ENCODE data around the gene INTS3. TPM values are rescaled to one million over a fixed set of nuclear protein-coding genes. Genes with fewer than 3 reads are reported as not detected.

Gene INTS3
- polyA plus RNA-seq, 1 donor from 2014 or later: 29.9 TPM

DNA sequence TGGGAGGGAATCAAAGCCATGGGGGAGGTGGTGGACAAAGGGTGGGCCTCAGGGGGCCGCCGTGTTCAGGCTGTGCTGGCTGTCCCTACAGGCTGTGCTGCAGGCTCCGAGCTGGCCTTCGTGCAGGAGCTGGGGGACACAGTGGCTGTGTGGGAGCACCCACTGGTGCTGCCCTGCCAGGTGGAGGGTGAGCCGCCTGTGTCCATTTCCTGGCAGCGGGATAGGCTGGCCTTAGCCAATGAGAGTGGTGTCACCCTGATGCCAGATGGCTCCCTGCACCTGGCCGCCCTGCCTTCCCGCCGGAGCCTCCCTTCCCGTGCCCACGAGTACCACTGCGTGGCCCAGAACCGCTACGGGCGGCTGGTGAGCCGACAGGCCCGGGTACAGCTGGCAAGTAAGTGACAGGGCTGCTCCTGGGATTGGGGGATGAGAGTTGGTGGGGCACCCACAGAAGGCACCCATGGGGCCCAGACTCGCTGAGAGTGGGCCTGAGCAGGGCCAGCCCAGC, 67.5 kb downstream of the INTS3 start:
- H3K9me2 ChIP-seq (ENCODE audit: insufficient read depth, low read length): no peaks in the 10 kb centered on the region
- no peaks in the 10 kb centered on the region for H3F3A ChIP-seq (ENCODE audit: insufficient read depth, low read length, poor library complexity, severe bottlenecking)
- H3K27me3 ChIP-seq (ENCODE audit: insufficient read depth, low read depth, low read length): no peaks in the 10 kb centered on the region
- H3K4me3 ChIP-seq (ENCODE audit: low read length): no peak overlapping the region
- no peaks in the 10 kb centered on the region for H3K79me2 ChIP-seq (replicated peaks; ENCODE audit: insufficient read depth, low read length)
- H2AFZ ChIP-seq (ENCODE audit: low read depth, low read length): no peak overlapping the region
- TF ChIP-seq TAF1 (IDR thresholded peaks at IDR 0.05; ENCODE audit: low read depth) (no peak), REST (IDR thresholded peaks at IDR 0.05; ENCODE audit: borderline replicate concordance) (no peak), CTCF (IDR thresholded peaks at IDR 0.05; ENCODE audit: poor library complexity, severe bottlenecking) (no peak), RAD21 (conservative IDR thresholded peaks at IDR 0.05) (no peak), EZH2 (IDR thresholded peaks at IDR 0.05; ENCODE audit: borderline replicate concordance, insufficient read depth, low read length, poor library complexity, severe bottlenecking) (no peak), POLR2AphosphoS5 (IDR thresholded peaks at IDR 0.05) (no peak), EP300 (conservative IDR thresholded peaks at IDR 0.05; ENCODE audit: poor library complexity, severe bottlenecking) (no peak), SMC3 (conservative IDR thresholded peaks at IDR 0.05; ENCODE audit: poor library complexity) (no peak), MXI1 (conservative IDR thresholded peaks at IDR 0.05; ENCODE audit: poor library complexity, severe bottlenecking) (no peak)
- no peak overlapping the region for H3K9ac ChIP-seq (ENCODE audit: low read length)
- H4K20me1 ChIP-seq (ENCODE audit: insufficient read depth): no peaks in the 10 kb centered on the region
- no peak overlapping the region for H3K27ac ChIP-seq (ENCODE audit: low read length)
- H3K9me3 ChIP-seq (ENCODE audit: low read length): no peaks in the 10 kb centered on the region
- no peak overlapping the region for H3K4me2 ChIP-seq (ENCODE audit: low read length)
- H3K36me3 ChIP-seq (ENCODE audit: insufficient read depth, low read length): no peaks in the 10 kb centered on the region

DNA sequence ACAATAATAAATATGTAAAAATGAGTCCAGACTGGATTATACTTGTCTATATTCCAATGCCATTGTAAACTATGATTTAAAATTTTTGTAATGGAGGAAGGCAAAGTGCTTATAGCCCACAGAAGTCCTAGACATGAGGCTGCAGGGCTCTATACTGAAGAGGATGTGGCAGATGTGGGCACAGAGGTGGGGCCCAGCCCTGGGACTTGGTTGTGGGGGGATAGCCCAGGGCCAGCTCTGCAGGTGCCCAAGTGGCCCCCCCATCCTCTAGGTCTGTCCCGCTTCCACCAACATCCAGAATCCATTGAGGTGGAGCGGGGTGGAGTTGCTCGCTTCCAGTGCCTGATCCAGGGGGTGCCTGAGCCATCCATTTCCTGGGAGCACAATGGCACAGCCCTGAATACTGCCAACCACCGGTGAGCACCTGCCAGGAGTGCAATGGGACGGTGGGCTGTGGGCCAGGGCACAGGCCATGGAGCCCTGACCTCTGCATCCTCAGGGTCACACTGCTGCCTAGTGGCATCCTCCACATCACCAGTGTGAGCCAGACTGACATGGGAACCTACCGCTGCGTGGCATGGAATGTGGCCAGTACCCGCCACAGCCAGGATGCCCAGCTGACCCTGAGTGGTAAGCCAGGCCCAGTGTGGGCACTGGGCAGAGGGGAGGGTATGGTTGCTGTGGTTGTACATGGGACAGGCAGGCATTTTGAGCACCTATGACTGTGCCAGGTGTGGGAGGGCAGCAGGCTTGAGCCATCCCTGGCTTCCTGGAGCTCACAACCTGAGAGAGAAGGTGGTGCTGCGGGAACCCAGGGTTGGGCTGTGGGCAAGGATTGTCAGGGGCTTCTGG, 68.3 kb downstream of the INTS3 start:
- no peaks in the 10 kb centered on the region for H3K36me3 ChIP-seq (ENCODE audit: insufficient read depth, low read length)
- H3K79me2 ChIP-seq (replicated peaks; ENCODE audit: insufficient read depth, low read length): no peaks in the 10 kb centered on the region
- H3K27ac ChIP-seq (ENCODE audit: low read length): no peak overlapping the region
- H2AFZ ChIP-seq (ENCODE audit: low read depth, low read length): no peak overlapping the region
- no peak overlapping the region for H3K9ac ChIP-seq (ENCODE audit: low read length)
- H3K9me3 ChIP-seq (ENCODE audit: low read length): no peaks in the 10 kb centered on the region
- TF ChIP-seq EP300 (conservative IDR thresholded peaks at IDR 0.05; ENCODE audit: poor library complexity, severe bottlenecking) (no peak), TAF1 (IDR thresholded peaks at IDR 0.05; ENCODE audit: low read depth) (no peak), EZH2 (IDR thresholded peaks at IDR 0.05; ENCODE audit: borderline replicate concordance, insufficient read depth, low read length, poor library complexity, severe bottlenecking) (no peak), MXI1 (conservative IDR thresholded peaks at IDR 0.05; ENCODE audit: poor library complexity, severe bottlenecking) (no peak), SMC3 (conservative IDR thresholded peaks at IDR 0.05; ENCODE audit: poor library complexity) (no peak), RAD21 (conservative IDR thresholded peaks at IDR 0.05) (no peak), CTCF (IDR thresholded peaks at IDR 0.05; ENCODE audit: poor library complexity, severe bottlenecking) (no peak), REST (IDR thresholded peaks at IDR 0.05; ENCODE audit: borderline replicate concordance) (no peak), POLR2AphosphoS5 (IDR thresholded peaks at IDR 0.05) (no peak)
- no peaks in the 10 kb centered on the region for H3K9me2 ChIP-seq (ENCODE audit: insufficient read depth, low read length)
- H3F3A ChIP-seq (ENCODE audit: insufficient read depth, low read length, poor library complexity, severe bottlenecking): no peaks in the 10 kb centered on the region
- H3K4me3 ChIP-seq (ENCODE audit: low read length): no peak overlapping the region
- H3K27me3 ChIP-seq (ENCODE audit: insufficient read depth, low read depth, low read length): no peaks in the 10 kb centered on the region
- no peaks in the 10 kb centered on the region for H4K20me1 ChIP-seq (ENCODE audit: insufficient read depth)
- H3K4me2 ChIP-seq (ENCODE audit: low read length): no peak overlapping the region
